ENCODE results near the gene TH.
"Not testable (repeated sequence)": the region's sequence is repeated elsewhere in the genome, so short reads cannot be mapped to it uniquely, and the experiment has no call there.

Gene TH

DNA sequence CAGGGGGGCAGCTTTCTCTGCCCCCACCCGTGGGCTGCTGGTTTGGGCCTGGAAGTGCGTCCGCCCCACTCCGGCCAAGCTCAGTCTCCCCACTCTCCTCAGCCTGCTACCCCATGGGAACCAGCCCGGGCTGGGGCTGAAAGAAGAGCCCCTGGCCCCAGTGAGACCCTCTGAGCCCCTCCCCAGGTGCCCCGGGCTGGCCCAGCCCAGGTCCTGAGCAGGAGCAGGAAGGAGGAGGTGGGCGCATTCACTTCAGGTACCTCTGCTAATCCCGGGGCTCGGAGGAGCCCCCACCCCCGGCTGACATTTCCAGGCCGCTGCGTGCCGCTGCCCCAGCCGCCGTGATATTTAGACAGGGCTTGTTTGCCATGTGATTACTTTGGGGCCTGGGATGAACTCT is 8.7 kb upstream of the TH start:
- no peak for TF ChIP-seq CTCF (IDR thresholded peaks at IDR 0.05; ENCODE audit: control insufficient read depth, extremely low read depth, insufficient read depth)
- H3K4me3 ChIP-seq (ENCODE audit: low read depth, low read length): no peak overlapping the region
- DNase-seq (ENCODE audit: low read depth): no peak

- H3K4me3 ChIP-seq (ENCODE audit: low read depth, low read length): no peak overlapping the region
- DNase-seq (ENCODE audit: low read depth): no peak
- TF ChIP-seq CTCF (IDR thresholded peaks at IDR 0.05; ENCODE audit: control insufficient read depth, extremely low read depth, insufficient read depth): no peak
Observed at GRCh38 chr11:2179516-2179915, 7.9 kb upstream of the TH start.

DNA sequence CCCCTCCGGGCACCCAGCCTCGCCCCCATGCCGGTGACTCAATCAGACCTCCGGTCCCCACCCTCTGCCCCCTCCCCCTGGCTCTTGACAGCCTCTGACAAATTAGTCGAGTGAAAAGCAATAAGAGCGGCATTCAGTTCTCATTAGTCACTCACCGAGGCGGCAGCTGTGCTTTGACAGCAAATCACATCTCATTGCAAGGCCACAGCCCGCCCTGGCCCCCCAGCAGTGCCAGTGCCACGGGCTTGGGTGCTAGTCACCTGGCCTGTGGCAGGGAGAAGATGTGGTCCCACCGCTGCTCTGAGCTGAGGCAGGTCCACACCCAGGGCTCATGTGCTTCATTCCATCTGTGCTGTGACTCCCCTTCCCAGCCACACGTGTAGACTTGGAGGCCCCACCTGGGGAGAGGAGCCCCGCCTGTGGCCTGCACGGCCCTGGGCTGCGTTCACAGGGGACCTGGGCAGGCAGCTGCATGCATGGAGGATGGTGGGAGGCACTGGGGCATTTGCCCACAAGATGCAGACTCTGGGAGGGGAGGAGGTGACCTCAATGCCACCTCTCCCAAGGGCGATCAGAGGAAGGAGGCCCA is 7.4 kb upstream of the TH start:
- no peak for DNase-seq (ENCODE audit: low read depth)
- H3K4me3 ChIP-seq (ENCODE audit: low read depth, low read length): no peak overlapping the region
- TF ChIP-seq CTCF (IDR thresholded peaks at IDR 0.05; ENCODE audit: control insufficient read depth, extremely low read depth, insufficient read depth): no peak

DNA sequence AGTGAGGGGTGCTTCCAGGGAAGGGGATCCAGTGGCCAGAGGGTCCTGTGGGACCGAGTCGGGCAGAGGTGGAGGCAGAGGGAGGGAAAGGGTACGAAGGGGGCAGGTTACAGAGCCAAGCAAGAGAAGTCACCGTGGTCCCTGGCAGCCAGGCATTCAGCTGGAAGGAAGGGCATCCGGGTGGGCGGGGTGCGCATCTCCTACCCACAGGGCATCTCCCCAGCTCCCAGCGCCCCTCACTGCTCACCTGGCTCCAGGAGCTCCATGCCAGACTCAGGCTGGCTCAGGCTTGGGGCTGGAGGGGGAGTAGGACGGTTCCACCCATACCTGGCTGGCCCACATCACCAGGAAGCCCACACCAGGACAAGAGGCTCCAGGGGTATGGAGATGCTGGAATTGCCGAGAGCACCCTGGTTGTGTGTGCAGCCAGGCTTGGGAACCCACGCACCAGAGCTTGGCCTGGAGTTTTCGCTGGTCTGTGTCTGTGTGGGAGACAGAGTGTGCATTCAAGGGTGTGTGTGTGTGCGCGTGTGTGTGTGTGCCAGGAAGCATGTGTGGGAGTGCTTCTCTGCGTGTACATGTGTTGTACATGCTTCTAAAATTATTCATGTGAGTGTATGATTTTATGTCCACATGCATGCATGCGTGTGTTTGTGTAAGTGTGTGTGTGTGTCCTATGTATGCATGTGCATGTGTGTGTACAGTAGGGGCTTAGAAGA is 6.6 kb upstream of the TH start:
- DNase-seq (ENCODE audit: low read depth); H3K4me3 ChIP-seq (ENCODE audit: low read depth, low read length): not testable (repeated sequence)

GRCh38 chr11:2177076-2177475 is 5.5 kb upstream of the TH start:
- no peak overlapping the region for H3K4me3 ChIP-seq (ENCODE audit: low read depth, low read length)
- no peak for DNase-seq (ENCODE audit: low read depth)
- no peak for TF ChIP-seq CTCF (IDR thresholded peaks at IDR 0.05; ENCODE audit: control insufficient read depth, extremely low read depth, insufficient read depth)

DNA sequence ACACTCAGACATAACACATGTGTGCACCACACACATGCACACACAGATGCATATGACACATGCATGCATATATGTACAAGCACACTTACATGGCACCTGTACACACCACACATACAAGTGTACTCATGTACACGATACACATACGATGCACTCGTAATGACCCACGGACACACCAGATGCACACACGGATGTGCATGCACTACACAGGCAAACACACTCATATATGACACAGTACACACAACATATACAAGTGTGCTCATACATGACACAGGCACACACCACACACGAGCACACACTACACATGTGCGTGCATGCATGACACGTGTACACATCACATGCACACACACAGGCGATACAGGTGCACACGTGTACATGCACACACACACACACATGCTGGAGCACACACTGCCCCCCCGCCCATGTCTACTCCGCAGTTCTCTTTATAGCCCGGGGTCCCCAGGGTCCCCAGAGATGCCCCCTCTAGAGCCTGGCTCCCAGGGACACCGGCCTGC is 4.8 kb upstream of the TH start:
- no peak for DNase-seq (ENCODE audit: low read depth)
- TF ChIP-seq CTCF (IDR thresholded peaks at IDR 0.05; ENCODE audit: control insufficient read depth, extremely low read depth, insufficient read depth): no peak
- H3K4me3 ChIP-seq (ENCODE audit: low read depth, low read length): no peak overlapping the region

DNA sequence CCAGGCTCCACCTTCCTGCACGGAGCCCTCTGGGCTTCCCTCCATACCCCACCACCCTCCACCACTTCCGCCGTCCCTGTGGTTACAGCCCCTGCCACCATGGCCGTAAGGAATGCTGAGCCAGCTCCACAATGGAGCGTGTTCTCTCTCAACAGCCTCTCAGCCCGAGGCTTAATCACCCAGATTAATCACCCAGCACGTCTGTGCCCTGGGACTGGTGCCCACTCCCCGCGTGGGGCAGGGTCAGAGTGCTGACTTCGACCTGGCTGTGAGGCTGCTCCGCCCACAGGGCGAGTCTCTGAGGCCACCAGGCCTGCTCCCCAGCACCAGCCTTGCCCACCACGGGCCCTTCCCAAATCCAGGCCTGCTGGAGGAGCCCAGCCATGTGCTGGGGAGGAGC is 4.0 kb upstream of the TH start:
- no peak for DNase-seq (ENCODE audit: low read depth)
- no peak overlapping the region for H3K4me3 ChIP-seq (ENCODE audit: low read depth, low read length)
- no peak for TF ChIP-seq CTCF (IDR thresholded peaks at IDR 0.05; ENCODE audit: control insufficient read depth, extremely low read depth, insufficient read depth)

Data from LNCaP clone FGC (cell line).